Neural progenitor cell (in vitro differentiated cells): ENCODE results near the gene HTT.

Experiments used
- EZH2 ChIP-seq: fragments of 200-600 bp; sonication (generic); IDR thresholded peaks from 2 replicates; pipeline ENCODE4 v1.6.1; 2017; ENCODE audit warnings: antibody characterized with exemption, mild to moderate bottlenecking, moderate library complexity
- TF ChIP-seq, protein P1 (sequence below): fragments of 200-600 bp; sonication (generic); IDR thresholded peaks from 2 replicates; pipeline ENCODE4 v1.5.1; 2017; ENCODE audit warnings: antibody characterized with exemption, mild to moderate bottlenecking

DNA sequence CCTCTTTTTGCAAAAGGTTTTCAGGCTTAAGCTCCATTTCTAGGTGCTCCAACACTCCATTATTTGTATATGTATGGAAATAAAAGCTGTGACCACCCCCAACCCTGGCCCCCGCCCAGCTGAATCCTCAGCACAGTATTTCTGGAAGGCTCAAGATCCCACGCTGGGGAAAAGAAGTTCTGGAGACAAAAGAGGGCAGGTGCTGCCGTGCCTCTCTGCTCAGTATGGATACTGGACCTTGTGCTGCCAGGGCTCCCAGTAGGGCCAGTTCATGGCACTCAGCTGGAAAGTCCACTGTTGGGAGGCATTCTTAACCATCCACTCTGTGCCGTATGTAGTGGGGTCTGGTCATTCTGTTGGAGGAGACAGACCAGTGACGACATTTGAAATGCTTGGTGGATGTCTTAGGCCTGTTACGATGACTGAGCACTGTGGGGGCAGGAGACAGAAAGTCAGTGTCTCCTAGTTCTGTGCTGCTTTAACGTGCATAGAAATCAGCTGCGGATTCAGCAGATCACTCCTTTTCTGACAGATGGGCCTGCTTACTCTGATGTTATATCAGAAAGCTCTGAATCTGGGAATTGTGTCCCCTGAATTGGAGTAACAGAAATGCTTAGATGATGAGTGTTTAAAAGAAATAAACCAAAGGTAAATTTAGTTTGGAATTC, 126.1 kb downstream of the HTT start:
- TF ChIP-seq, protein P1, sequence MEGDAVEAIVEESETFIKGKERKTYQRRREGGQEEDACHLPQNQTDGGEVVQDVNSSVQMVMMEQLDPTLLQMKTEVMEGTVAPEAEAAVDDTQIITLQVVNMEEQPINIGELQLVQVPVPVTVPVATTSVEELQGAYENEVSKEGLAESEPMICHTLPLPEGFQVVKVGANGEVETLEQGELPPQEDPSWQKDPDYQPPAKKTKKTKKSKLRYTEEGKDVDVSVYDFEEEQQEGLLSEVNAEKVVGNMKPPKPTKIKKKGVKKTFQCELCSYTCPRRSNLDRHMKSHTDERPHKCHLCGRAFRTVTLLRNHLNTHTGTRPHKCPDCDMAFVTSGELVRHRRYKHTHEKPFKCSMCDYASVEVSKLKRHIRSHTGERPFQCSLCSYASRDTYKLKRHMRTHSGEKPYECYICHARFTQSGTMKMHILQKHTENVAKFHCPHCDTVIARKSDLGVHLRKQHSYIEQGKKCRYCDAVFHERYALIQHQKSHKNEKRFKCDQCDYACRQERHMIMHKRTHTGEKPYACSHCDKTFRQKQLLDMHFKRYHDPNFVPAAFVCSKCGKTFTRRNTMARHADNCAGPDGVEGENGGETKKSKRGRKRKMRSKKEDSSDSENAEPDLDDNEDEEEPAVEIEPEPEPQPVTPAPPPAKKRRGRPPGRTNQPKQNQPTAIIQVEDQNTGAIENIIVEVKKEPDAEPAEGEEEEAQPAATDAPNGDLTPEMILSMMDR, result no peak
- TF ChIP-seq EZH2, result no peak
